ENCODE results near the gene VTN. TPM values are rescaled to one million over a fixed set of nuclear protein-coding genes. Genes with fewer than 3 reads are reported as not detected.

VTN gene
- total RNA-seq, 2 experiments from 2014 or later, result 0.16 to 0.17 TPM

DNA sequence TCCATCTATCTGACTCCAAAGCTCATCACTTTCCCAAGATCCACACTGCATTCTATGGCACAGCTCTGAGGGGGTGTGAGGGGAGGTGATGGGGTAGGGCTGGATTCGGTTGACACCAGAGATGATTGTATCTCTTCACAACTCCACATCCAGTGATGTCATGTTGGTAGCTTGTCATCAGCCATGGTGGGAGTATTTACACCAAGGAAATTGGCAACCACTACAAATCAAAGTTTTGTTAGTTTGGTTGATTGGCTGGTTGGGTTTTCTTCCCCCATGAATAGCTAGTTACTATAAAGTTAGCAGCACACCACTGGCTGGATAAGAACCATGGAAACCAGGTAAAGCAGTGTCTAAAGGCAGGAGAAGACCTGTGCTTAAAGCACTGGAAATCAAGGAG, 20.9 kb upstream of the VTN start:
- H3K27me3 Mint-ChIP-seq, result no peaks in the 10 kb centered on the region
- no peak overlapping the region for H3K4me3 Mint-ChIP-seq
- no peak for ATAC-seq (ENCODE audit: poor library complexity)
- ChIA-PET CTCF (no interaction called here), POLR2A (no interaction called here)
- Histone ChIP-seq H3K27ac (ENCODE audit: low read depth in 1 of 2, low read length in 2 of 2) (no peak overlapping the region), H3K4me1 (ENCODE audit: insufficient read depth, low read length) (peaks cover 2% of the 10 kb centered on the region), H3K27me3 (ENCODE audit: control insufficient read depth in 1 of 2, insufficient read depth in 2 of 2, low read length in 2 of 2) (no peaks in the 10 kb centered on the region), H3K4me3 (ENCODE audit: low read length) (no peak overlapping the region), H3K9me3 (ENCODE audit: control insufficient read depth in 1 of 2, insufficient read depth in 1 of 2, low read length in 2 of 2) (no peaks in the 10 kb centered on the region), H3K36me3 (ENCODE audit: insufficient read depth, low read length) (peaks cover 75% of the 10 kb centered on the region)
- H3K36me3 Mint-ChIP-seq (ENCODE audit: low read depth), result peaks cover 73% of the 10 kb centered on the region
- H3K4me1 Mint-ChIP-seq (ENCODE audit: low read depth), result peaks cover under 1% of the 10 kb centered on the region
- intact Hi-C loops (cut with DNase I, micrococcal nuclease), result no loop called here
- no peak overlapping the region for H3K27ac Mint-ChIP-seq
- DNase-seq, result no peak
- H3K9me3 Mint-ChIP-seq, result no peaks in the 10 kb centered on the region
- TF ChIP-seq, protein P1, sequence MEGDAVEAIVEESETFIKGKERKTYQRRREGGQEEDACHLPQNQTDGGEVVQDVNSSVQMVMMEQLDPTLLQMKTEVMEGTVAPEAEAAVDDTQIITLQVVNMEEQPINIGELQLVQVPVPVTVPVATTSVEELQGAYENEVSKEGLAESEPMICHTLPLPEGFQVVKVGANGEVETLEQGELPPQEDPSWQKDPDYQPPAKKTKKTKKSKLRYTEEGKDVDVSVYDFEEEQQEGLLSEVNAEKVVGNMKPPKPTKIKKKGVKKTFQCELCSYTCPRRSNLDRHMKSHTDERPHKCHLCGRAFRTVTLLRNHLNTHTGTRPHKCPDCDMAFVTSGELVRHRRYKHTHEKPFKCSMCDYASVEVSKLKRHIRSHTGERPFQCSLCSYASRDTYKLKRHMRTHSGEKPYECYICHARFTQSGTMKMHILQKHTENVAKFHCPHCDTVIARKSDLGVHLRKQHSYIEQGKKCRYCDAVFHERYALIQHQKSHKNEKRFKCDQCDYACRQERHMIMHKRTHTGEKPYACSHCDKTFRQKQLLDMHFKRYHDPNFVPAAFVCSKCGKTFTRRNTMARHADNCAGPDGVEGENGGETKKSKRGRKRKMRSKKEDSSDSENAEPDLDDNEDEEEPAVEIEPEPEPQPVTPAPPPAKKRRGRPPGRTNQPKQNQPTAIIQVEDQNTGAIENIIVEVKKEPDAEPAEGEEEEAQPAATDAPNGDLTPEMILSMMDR (IDR thresholded peaks at IDR 0.05), result no peak

DNA sequence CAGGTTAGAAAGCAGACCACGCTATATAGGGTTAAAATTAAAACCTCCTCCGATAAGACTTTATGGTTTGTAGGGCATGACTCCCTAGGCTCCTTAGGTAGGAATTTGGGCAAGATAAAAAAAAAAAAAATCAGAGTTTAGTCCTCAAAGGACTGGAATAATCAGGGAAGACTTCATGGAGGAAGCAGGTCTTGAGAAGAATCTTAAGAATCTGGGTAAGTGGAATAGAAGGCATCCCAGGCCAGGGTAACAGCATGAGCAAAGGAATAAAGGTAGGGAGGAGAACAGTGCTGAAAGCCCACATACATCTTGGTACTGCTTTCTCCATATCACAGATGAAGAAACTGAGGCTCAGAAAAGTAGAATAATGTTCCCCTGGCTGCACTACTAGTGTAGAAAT, 20.5 kb upstream of the VTN start:
- Histone ChIP-seq H3K36me3 (ENCODE audit: insufficient read depth, low read length) (peaks cover 71% of the 10 kb centered on the region), H3K27ac (ENCODE audit: low read depth in 1 of 2, low read length in 2 of 2) (no peak overlapping the region), H3K4me1 (ENCODE audit: insufficient read depth, low read length) (peaks cover 7% of the 10 kb centered on the region), H3K4me3 (ENCODE audit: low read length) (no peak overlapping the region), H3K9me3 (ENCODE audit: control insufficient read depth in 1 of 2, insufficient read depth in 1 of 2, low read length in 2 of 2) (no peaks in the 10 kb centered on the region), H3K27me3 (ENCODE audit: control insufficient read depth in 1 of 2, insufficient read depth in 2 of 2, low read length in 2 of 2) (no peaks in the 10 kb centered on the region)
- ChIA-PET CTCF (no interaction called here), POLR2A (no interaction called here)
- no peak for ATAC-seq (ENCODE audit: poor library complexity)
- Mint-ChIP-seq H3K27ac (no peak overlapping the region), H3K4me1 (ENCODE audit: low read depth) (peaks cover 4% of the 10 kb centered on the region), H3K4me3 (no peak overlapping the region), H3K9me3 (no peaks in the 10 kb centered on the region), H3K36me3 (ENCODE audit: low read depth) (peaks cover 69% of the 10 kb centered on the region), H3K27me3 (no peaks in the 10 kb centered on the region)
- TF ChIP-seq, protein P1 (IDR thresholded peaks at IDR 0.05), result no peak
- intact Hi-C loops (cut with DNase I, micrococcal nuclease), result no loop called here
- no peak for DNase-seq

DNA sequence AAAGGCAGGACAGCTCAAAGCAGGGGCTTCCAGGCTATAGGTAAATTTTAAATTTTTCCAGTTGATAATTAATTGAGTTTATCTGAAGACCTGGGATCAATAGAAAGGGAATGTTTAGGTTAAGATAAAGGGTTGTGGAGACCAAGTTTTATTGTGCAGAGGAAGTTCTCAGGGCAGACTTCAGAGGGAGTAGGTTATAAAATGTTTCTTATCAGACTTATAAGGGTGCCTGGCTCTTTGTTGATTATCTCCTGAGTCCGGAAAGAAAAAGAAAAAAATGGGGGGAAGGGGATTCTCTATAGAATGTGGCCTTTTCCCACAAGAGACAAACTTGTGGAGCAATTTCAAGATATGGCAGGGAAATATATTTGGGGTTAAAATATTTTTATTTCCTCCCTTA, 20.0 kb upstream of the VTN start:
- H3K4me1 ChIP-seq (ENCODE audit: insufficient read depth, low read length), result peaks cover 11% of the 10 kb centered on the region
- no peak overlapping the region for H3K4me3 ChIP-seq (ENCODE audit: low read length)
- Mint-ChIP-seq H3K9me3 (no peaks in the 10 kb centered on the region), H3K36me3 (ENCODE audit: low read depth) (peaks cover 65% of the 10 kb centered on the region), H3K27me3 (no peaks in the 10 kb centered on the region), H3K4me3 (no peak overlapping the region), H3K4me1 (ENCODE audit: low read depth) (peaks cover 8% of the 10 kb centered on the region), H3K27ac (no peak overlapping the region)
- DNase-seq (no peak), ATAC-seq (ENCODE audit: poor library complexity) (no peak)
- TF ChIP-seq, protein P1 (IDR thresholded peaks at IDR 0.05), result no peak
- no peak overlapping the region for H3K27ac ChIP-seq (ENCODE audit: low read depth in 1 of 2, low read length in 2 of 2)
- peaks cover 66% of the 10 kb centered on the region for H3K36me3 ChIP-seq (ENCODE audit: insufficient read depth, low read length)
- H3K27me3 ChIP-seq (ENCODE audit: control insufficient read depth in 1 of 2, insufficient read depth in 2 of 2, low read length in 2 of 2), result no peaks in the 10 kb centered on the region
- intact Hi-C loops (cut with DNase I, micrococcal nuclease), result no loop called here
- ChIA-PET POLR2A (no interaction called here), CTCF (no interaction called here)
- H3K9me3 ChIP-seq (ENCODE audit: control insufficient read depth in 1 of 2, insufficient read depth in 1 of 2, low read length in 2 of 2), result no peaks in the 10 kb centered on the region

All from CD4-positive, alpha-beta T cell (primary cell).